SK-N-MC (cell line): ENCODE measurements around the gene PCDH12.

ENCODE experiments used
- DNase-seq: peaks from one replicate; pipeline ENCODE4 v3.0.0-alpha.2; 2011; ENCODE audit warnings: low read depth, low spot score
- H3K27ac ChIP-seq: fragments of 200-600 bp; sonication (generic); 2 replicates; pipeline ENCODE4 v1.5.1; 2016; ENCODE audit warnings: mixed run types
- H3K36me3 ChIP-seq: fragments of 200-600 bp; sonication (generic); 2 replicates; pipeline ENCODE4 v1.6.1; 2017; ENCODE audit warnings: antibody characterized with exemption, low read length, mixed read lengths; ENCODE audit not compliant: insufficient read depth
- H3K4me3 ChIP-seq: fragments of 200-600 bp; sonication (generic); 2 replicates; pipeline ENCODE4 v1.5.1; 2016
- H3K9ac ChIP-seq: fragments of 200-600 bp; sonication (generic); 2 replicates; pipeline ENCODE4 v1.8.0; 2017; ENCODE audit warnings: mixed run types, mixed read lengths; ENCODE audit not compliant: insufficient read length
- H3K9me3 ChIP-seq: fragments of 200-600 bp; sonication (generic); 2 replicates; pipeline ENCODE4 v1.6.1; 2017; ENCODE audit warnings: low read depth, mild to moderate bottlenecking, antibody characterized with exemption, low read length, moderate library complexity, mixed read lengths
- EZH2 ChIP-seq: fragments of 200-600 bp; sonication (generic); IDR thresholded peaks from one replicate; pipeline ENCODE4 v1.6.1; 2017; ENCODE audit warnings: antibody characterized with exemption
- FOXP2 ChIP-seq: optimal IDR thresholded peaks from 2 replicates; pipeline ENCODE3; 2011; ENCODE audit warnings: mild to moderate bottlenecking, moderate library complexity; ENCODE audit not compliant: insufficient read depth; ENCODE audit errors: extremely low read length, control extremely low read depth
- POLR2AphosphoS5 ChIP-seq: IDR thresholded peaks from 2 replicates; pipeline ENCODE4 v1.6.1; 2012; ENCODE audit warnings: mild to moderate bottlenecking, low read depth, low read length, borderline replicate concordance

The PCDH12 gene

GRCh38 chr5:141960449-141961323 is 2.7 kb upstream of the PCDH12 start:
- DNase-seq, result peak; percentile 66
- Histone ChIP-seq H3K4me3 (peak overlapping the region; percentile 19; the same call in 1 of the 2 replicates), H3K36me3 (no peaks in the 10 kb centered on the region), H3K27ac (no peak overlapping the region), H3K9ac (no peak overlapping the region), H3K9me3 (no peaks in the 10 kb centered on the region)
- no peak for TF ChIP-seq POLR2AphosphoS5
- TF ChIP-seq EZH2, result no peak
- no peak for TF ChIP-seq FOXP2

GRCh38 chr5:141960018-141960417 is 2.0 kb upstream of the PCDH12 start:
- H3K9ac ChIP-seq, result no peak overlapping the region
- no peak overlapping the region for H3K27ac ChIP-seq
- H3K36me3 ChIP-seq, result no peaks in the 10 kb centered on the region
- H3K4me3 ChIP-seq, result no peak overlapping the region
- H3K9me3 ChIP-seq, result no peaks in the 10 kb centered on the region
- no peak for DNase-seq
- TF ChIP-seq POLR2AphosphoS5 (no peak), FOXP2 (no peak), EZH2 (no peak)

GRCh38 chr5:141958546-141959172 is 657 bp upstream of the PCDH12 start:
- no peaks in the 10 kb centered on the region for H3K36me3 ChIP-seq
- H3K9ac ChIP-seq, result no peak overlapping the region
- no peak overlapping the region for H3K27ac ChIP-seq

GRCh38 chr5:141957367-141957996 is 520 bp downstream of the PCDH12 start:
- Histone ChIP-seq H3K27ac (no peak overlapping the region), H3K9me3 (no peaks in the 10 kb centered on the region), H3K9ac (no peak overlapping the region), H3K4me3 (no peak overlapping the region), H3K36me3 (no peaks in the 10 kb centered on the region)
- TF ChIP-seq EZH2, result no peak
- TF ChIP-seq FOXP2, result no peak
- TF ChIP-seq POLR2AphosphoS5, result no peak
- no peak for DNase-seq

More at GRCh38 chr5:141958546-141959172, 657 bp upstream of the PCDH12 start:
- TF ChIP-seq FOXP2 (no peak), EZH2 (no peak), POLR2AphosphoS5 (no peak)
- no peak for DNase-seq
- Histone ChIP-seq H3K4me3 (no peak overlapping the region), H3K9me3 (no peaks in the 10 kb centered on the region)

- Histone ChIP-seq H3K9ac (no peak overlapping the region), H3K9me3 (no peaks in the 10 kb centered on the region), H3K36me3 (no peaks in the 10 kb centered on the region), H3K4me3 (no peak overlapping the region), H3K27ac (no peak overlapping the region)
- TF ChIP-seq POLR2AphosphoS5, result no peak
- TF ChIP-seq FOXP2, result no peak
- TF ChIP-seq EZH2, result no peak
- no peak for DNase-seq
Observed at GRCh38 chr5:141954194-141954593, 3.8 kb downstream of the PCDH12 start.

- Histone ChIP-seq H3K36me3 (no peaks in the 10 kb centered on the region), H3K4me3 (peak overlapping the region; percentile 59), H3K27ac (no peak overlapping the region), H3K9me3 (no peaks in the 10 kb centered on the region), H3K9ac (no peak overlapping the region)
- no peak for TF ChIP-seq FOXP2
- no peak for TF ChIP-seq POLR2AphosphoS5
- TF ChIP-seq EZH2, result no peak
- DNase-seq, result no peak
Observed at GRCh38 chr5:141952020-141952419, 6.0 kb downstream of the PCDH12 start.

- Histone ChIP-seq H3K4me3 (peak overlapping the region; percentile 59), H3K27ac (no peak overlapping the region), H3K36me3 (no peaks in the 10 kb centered on the region), H3K9ac (no peak overlapping the region), H3K9me3 (no peaks in the 10 kb centered on the region)
- no peak for DNase-seq
- TF ChIP-seq POLR2AphosphoS5 (no peak), EZH2 (no peak), FOXP2 (no peak)
Observed at GRCh38 chr5:141951332-141951781, 6.6 kb downstream of the PCDH12 start.
